OCI-LY1 (cell line): ENCODE results near the gene ATXN1.

Experiments used
- CTCF ChIP-seq: fragments of 200-600 bp; sonication (generic), shearing (Covaris generic); IDR thresholded peaks from 2 replicates; pipeline ENCODE4 v1.5.1; 2017; ENCODE audit warnings: mild to moderate bottlenecking, antibody characterized with exemption, low read length, moderate library complexity, mixed read lengths
- EZH2 ChIP-seq: fragments of 200-600 bp; sonication (generic), shearing (Covaris generic); IDR thresholded peaks from 2 replicates; pipeline ENCODE4 v1.8.0; 2017; ENCODE audit warnings: borderline replicate concordance, mixed run types, mild to moderate bottlenecking, antibody characterized with exemption, low read length, moderate library complexity, mixed read lengths

GRCh38 chr6:16572317-16572716, 188.9 kb downstream of the ATXN1 start:
- no peak for TF ChIP-seq CTCF
- no peak for TF ChIP-seq EZH2
